ENCODE measurements around the gene COL1A2.

COL1A2 gene

DNA sequence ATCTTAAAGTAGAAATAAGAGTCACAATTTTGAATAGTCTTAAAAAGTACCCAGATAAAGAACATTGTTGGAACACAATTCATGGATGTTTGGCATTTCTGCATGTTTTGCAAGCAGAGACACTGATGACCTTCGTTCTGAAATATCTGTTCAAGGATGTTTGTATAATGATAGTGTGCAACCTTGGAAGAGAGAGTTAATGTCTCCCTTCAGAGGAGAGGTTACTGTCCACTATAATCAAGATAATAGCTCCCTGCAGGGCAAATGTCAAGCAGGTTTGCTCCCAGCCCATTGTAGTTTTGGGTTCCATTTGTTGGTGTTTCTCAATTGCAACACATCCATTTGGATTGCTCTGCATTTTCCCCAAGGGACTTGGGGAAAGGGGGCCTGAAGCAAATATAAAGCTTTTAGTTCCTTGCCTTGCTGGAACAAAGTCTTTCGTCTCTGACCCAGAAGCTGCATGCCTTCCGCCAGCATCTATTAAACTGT is 45.2 kb downstream of the COL1A2 start:
- DNase-seq, result no peak

DNA sequence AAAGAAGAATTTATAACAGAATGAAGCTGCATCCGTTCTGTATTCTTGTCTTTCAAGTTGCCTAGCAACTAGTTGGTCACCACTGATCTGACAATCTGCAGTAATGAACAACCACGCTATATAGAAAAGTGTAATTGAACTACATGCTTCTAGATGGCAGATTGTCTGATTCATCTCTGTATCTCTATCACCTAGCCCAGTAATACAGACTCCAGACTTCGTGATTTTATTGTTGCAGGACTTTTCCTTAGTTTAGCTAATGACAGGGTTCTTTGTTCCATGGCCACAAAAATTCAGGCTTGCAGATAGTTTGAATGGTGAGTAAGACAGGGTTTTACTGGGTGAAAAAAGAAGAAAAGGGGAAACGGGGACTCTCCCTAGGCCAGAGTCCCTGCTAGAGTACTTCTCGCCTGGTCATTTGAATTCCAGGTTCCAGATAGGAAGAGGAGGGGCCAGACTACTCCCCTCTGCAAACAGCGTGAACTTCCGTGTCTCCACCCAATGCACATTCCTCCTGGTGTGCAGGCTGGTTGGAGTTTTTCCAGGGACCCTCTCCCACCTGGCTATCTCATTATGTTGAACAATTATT is 45.9 kb downstream of the COL1A2 start:
- DNase-seq, result no peak

DNA sequence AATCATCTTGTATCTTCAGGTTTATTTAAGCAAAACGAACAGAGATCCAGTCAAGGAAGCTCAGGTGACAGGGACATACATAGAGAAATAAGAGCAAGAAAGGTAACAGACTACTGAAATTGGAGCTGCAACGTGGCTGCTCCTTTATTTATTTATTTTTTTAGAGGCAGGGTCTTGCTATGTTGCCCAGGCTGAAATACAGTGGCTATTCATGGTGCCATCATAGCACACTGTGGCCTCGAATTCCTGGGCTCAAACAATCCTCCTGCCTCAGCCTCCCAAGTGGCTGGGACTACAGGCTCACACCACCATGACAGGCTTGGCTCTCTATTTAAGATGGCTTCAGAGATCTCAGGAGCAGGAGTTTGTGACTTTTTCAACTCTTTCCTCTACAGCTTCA is 46.4 kb downstream of the COL1A2 start:
- DNase-seq, result no peak

DNA sequence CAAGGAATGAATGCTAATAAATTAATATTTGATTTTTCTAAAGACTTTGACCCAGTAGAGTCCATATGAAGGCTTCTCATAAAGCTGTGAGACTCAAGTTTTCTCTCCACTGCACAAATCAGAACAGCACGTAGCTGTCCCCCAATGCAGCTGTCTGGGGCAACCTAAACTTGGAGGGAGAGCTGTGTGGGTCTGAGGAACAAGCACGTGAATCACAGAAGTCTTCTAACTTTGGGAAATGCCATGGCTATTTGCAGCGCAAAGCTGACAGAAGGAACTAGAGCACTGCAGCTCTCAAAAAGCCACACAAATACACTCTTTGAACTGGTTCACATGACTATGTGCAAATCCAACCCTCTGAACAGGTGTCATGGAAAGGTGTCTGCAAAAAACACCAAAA is 47.9 kb downstream of the COL1A2 start:
- no peak for DNase-seq

DNA sequence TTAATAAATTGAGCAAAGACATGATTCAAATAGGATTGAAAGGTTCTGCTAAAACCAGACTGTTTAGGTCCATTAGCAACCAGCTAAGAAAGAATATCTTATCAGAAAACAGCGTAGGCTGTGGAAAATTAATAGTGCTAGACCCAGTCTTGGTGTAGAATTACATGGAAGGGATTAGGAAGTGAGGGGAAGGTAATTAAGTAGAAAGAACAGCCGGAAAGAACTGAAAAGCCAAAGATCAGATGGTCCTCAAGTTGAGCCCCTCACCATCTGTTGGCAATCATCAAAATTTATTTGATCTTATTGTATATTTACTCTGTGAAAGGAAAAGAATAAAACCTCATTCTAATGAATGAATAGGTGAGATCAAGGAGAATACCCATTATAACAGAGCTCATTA is 50.1 kb downstream of the COL1A2 start:
- DNase-seq, result no peak

DNA sequence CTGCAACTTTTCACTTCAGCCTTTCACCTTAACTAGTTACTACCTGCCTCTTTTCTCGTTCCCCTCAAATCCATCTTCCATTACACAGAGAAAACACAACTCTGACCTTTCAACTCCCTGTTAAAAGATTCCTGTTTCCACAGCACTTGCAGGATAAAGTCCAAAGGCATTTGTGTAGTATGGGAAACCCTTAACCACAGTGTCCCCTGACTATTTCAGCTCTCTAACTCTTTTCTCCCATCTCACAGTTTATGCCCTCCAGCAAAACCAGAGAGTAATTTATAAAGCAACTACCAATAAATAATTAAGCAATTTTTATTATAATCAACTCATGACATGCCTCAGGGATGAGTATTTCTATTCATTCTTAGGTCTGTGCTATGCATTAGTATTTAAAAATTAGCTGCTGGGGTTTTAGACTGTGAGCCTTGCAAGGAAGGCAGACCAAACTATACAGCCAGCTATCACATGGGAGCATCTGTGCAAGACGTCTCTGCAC is 51.0 kb downstream of the COL1A2 start:
- DNase-seq, result no peak

DNA sequence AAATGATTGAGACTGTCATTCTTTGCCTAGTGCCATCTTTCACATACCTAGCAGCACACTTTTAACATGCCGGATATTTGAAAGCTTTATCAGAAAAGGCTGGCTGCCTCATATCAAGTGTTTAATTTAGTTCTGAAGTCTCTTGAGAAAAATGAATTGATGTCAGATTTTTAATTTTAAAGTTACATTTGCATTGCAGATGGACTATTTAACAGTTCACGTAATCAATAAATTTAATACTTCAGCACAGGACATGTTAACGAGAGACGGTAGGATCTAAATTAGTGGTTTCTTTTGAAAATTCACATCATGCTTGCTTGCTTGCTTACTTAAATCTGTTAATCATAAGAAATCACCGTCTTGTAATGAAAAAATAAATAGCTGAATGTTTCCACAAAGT is 51.6 kb downstream of the COL1A2 start:
- no peak for DNase-seq

DNA sequence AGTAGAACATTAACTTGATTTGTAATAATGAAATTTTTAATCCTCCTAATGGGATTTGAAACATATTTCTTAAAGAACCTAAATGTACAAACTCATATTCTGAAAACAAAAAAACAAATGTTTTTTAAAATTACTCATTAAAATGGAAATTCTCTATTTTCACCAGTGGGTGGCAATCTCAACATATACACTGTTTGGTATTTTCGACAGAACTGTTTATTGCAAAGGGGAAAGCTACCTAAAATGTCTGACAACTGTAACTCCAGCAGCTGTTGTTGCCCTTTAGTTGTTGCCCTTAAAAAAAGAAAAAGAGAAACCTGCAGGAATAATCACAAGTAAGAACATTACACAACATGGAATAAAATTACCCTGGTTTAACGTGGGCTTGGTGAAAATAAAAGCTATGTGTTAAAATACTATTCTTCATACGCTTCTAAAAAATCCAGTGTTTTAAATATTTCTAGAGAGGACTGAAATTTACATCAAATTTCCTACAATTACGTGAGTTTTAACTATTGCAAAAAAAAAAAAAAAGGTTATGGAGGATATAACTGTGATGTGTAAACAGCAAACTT is 54.5 kb downstream of the COL1A2 start:
- peak; percentile 27 for DNase-seq

DNA sequence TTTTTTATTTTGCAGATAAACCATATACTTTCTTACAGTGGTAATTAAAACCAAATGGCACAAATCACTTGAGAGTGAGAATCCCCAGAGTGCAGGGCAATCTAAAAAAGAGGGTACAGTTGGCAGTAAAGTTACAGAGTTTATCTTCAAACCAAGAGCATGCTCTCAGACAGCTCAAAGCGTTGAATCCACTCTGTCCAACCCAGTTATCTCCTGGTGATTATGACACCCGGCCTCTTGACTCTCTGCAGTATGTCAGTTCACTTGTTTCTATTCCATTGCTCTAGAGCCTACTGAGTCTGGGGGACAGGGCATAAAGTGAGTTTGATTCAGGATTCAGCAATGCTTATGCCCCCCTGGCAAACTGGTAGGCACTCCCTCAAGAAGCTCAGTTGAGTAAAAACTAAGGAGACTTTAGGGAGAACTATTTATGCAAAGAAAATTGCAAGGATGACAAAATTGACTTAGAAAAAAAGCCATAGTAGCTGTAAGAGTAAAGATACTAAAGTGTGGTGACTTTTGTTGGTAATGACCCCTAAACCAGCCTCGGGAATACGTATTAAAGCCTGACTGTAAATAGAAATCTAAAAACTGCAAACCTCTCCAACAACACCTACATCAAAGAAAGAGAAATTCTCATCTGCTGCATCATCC is 55.5 kb downstream of the COL1A2 start:
- DNase-seq, result no peak

DNA sequence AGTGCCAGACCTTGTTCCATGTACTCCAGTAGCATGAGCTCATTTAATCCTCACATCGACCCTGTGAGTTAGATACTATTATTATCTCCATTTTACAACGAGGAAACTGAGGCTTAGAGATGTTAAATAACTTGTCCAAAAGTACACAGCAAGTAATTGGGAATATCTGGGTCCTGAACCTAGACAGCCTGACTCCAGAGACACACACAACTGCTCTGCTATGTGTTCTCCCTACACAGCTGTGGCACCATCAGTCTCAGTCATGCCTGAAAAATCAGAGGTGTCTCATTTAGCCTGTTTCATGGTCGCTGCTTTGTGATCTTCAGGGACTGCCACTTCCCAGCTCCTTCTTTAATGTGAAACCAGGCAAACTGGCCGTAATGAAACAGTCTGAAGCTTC is 56.5 kb downstream of the COL1A2 start:
- DNase-seq, result no peak

DNA sequence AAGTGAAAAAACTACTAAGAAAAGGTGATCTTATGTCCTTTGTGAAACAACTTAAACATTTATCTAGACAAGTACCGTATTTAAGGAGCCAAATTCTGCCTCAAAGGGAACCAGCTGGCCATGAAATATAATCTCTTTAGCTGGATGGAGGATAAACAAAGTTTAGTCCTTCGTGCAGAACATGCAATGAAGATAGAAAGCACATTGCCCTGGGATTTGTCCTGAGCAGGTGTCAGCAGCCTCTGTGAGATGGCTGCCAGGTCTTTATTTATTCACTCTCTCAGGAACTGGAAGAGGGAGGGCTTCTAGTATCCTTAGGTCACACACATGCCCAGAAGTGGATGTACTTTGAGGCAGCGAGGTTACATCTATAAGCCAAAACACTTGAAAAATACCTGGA is 57.5 kb downstream of the COL1A2 start:
- no peak for DNase-seq

DNA sequence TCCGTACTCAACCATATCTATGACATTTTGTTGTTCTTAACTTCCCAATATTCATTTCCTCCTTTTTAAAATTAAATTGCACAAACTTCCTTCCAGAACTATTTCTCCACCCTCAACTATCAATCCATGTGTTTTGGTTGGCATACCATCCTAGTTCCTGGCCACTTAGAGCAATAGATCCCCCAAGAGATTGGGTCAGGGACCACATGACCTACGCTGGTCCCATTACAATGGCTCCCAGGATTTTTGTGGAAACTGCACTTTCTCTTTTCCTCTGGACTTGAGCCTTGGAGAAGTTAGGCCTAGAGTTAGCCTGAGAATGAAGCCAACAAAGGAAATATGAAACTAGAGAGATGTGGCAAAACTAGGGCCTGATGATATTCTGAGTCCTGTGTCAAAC is 59.2 kb downstream of the COL1A2 start:
- DNase-seq, result no peak

DNA sequence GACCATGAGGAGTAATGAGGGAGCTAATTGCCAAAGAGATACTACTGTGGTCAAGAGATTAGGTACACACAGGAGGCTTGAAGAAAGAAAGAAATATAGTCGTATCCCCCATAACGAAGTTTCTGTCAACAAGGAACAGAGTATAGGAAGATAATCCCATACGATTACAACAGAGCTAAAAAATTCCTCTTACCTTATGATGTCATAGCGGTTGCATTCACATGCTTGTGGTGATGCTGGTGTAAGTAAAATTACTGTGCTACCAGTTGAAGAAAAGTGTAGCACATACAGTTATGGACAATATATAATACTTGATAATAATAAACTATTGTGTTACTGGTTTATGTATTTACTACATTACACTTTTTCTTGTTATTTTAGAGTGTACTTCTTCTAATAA is 63.3 kb downstream of the COL1A2 start:
- no peak for DNase-seq

DNA sequence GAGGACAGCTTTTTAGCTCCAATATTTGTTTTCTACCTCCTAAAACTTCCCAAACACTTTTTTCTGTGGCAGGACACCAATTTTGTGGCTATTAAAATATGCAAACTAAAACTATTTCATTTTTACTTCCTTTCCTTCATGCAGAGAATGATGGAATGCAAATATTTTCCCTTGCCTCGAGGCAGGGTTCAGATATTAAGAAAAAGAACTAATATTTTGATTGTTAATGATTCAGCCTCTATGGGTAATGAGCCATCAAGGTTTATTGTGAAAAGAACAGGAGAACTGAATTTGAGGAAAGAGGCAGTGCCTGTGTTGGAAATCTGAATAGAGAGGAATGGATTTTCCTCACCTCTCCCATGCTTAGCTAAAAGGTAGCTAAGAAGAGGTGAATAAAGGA is 71.8 kb downstream of the COL1A2 start:
- DNase-seq, result peak; percentile 47

DNA sequence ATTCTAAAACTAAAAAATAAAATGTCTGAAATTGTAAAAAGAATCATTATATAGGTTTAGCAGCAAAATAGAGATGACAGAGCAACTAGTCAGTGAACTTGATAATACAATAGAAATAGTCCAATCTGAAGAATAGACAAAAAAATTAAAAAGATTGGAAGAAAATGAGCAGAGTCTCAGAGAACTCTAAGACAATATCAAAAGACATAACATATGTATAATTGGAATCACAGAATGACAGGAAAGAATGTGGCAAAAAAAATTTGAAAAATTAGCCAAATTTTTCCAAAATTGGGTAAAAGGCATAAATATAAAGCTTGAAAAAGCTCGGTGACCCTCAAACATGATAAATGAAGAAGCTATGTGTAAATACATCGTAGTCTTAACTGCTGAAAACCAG is 76.9 kb downstream of the COL1A2 start:
- no peak for DNase-seq

DNA sequence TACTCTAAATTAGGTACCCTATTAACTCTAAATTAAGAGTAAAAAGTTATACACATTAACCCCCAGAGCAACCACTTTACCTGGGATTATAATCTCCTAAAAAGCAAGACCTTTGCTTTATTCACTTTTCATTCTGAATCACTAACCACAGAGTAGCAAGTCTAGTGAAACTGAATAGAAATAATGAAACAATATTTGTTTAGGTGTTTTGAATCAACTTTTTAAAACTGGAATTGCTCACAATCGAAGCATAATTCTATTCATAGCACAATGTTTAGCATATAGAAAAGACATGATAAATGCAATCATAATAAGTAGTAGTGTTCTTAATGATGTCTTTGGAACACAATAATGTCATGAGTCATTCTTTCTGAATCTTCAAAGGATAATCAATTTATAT is 77.9 kb downstream of the COL1A2 start:
- no peak for DNase-seq

DNA sequence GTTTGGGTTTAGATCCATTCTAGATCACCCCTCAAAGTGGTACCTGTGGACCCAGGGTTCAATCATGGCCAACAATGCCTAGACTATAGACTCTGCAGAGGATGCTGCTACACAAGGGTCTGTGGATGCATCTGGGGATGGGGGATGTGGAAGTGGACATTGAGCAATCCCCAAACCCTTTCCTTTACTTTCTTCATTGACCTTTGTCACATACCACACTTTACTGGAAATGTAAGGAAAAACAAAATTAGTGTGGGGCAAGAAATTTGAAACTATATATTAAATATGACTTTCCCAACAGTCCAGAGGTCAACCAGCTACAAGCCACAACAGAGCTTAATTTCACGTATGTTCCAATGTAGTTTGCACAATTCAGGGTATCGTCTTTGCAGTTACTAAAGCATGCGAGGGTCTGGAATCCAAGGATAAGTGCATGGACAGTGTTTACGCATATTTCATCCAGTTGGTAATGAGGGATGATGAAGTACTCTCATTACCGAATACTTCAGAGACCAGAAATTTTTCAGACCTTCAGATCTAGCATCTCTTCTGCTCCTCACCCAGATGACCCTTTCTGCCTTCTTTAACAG is 81.7 kb downstream of the COL1A2 start:
- DNase-seq, result no peak

DNA sequence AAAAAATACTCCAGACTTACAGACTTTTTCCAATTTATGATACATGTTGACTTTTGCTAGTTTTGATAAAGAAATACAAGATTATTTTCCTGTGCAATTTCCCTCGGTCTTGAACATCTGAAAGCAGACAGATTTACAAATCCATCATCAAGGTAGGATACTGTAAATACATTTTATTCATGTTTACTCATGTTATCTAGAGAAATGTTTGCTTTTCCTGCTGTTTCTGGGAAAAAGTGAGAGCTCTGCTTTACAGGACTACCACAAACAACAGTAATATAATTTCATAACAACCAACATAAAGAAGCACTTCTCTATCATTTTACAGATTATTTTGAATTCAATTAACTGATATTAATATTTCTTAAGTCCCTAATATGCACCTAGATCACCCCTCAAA is 83.2 kb downstream of the COL1A2 start:
- no peak for DNase-seq

DNA sequence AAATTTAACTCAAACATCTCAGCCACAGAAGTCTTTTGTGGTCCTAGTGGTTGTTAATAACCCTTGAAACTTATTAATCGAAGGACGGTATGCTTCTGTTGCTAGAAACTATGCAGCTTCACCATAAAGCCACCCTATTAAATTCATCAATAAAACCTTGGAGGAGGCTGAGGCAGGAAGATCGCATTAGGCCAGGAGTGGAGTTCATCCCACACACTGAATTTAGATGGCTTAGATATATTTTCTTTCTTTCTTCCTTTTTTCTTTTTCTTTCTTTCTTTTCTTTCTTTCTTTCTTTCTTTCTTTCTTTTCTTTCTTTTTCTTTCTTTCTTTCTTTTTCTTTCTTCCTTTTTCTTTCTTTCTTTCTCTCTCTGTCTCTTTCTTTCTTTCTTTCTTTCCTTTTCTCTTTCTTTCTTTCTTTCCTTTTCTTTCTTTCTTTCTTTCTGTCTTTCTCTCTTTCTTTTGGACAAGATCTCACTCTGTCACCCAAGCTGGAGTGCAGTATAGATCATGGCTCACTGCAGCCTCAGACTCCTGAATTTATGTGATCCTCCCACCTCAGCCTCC is 84.0 kb downstream of the COL1A2 start:
- DNase-seq, result no peak
